Left renal cortex interstitium (tissue), 4 donors: ENCODE data around the gene POLD2. TPM values are rescaled to one million over a fixed set of nuclear protein-coding genes. Genes with fewer than 3 reads are reported as not detected.
A peak's percentile ranks its signal among the peaks of the same experiment; 100 is the strongest.

Source experiments
- DNase-seq, 4 donors: peaks; one replicate each; pipeline ENCODE4 v3.0.0-alpha.2; 2013; ENCODE audit warnings: low read depth in 4 of 4, low spot score in 2 of 4, missing footprints in 1 of 4
- polyA plus RNA-seq, 4 donors: library from polyadenylated mRNA; unstranded; fragments of 120-200 nt; gene quantifications; one replicate each; pipeline ENCODE4 v1.2.1, GENCODE V29; 2013; ENCODE audit not compliant: insufficient read length in 4 of 4

POLD2 gene
- polyA plus RNA-seq, 4 donors, result 100 to 136 (median 123) TPM

GRCh38 chr7:44152971-44153947, 29.9 kb upstream of the POLD2 start:
- DNase-seq, result no peak

- DNase-seq, result no peak
Observed at GRCh38 chr7:44151956-44152355, 28.6 kb upstream of the POLD2 start.

- no peak for DNase-seq
Observed at GRCh38 chr7:44150966-44151941, 27.9 kb upstream of the POLD2 start.

DNA sequence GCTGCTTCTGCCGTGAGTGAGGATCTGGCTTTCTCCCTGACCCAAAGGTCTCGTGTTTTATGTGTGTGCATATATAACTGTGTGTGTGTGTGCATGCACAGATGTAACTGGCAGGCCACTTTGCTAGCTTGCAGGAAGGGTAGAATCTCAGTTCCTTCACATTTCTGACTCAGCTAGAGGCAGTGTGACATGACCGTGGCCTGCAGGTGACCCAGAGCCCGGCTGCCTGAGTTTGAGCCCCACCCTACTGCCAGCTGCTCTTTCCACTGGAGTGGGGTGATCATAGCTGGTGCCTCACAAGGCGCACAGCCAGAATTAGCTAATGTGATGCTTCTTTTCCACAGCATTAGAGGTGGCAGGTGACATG, 27.1 kb upstream of the POLD2 start:
- no peak for DNase-seq

GRCh38 chr7:44149571-44150465, 26.5 kb upstream of the POLD2 start:
- no peak for DNase-seq

DNA sequence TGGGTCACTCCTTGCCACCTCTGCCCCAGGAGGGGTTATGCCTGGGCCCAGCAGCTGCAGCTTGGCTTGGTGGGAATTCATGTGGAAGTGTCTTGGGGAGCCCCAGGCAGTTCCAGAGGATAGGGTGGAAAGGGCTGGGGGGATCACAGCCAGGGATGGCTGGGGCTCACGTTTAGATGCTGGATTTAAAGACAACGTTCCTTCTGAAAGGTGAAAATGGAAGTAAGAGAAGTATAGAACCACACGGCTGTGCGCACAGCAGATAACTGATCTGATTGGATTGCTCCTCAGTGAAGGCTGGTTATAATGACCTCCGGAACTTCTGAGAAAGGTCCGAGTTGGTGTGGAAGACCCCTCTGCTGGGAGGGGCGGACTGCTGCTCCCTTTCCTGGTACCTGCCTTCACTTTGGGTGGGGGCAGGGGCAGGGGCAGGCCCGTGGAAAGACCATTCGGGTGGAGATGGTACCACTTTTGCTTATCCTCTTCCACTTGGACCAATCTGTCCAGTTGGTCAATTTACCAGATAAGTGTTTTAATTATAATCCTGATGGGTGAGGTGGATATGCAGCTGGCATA, 25.7 kb upstream of the POLD2 start:
- no peak for DNase-seq

GRCh38 chr7:44148166-44148565, 24.8 kb upstream of the POLD2 start:
- DNase-seq, result no peak

DNA sequence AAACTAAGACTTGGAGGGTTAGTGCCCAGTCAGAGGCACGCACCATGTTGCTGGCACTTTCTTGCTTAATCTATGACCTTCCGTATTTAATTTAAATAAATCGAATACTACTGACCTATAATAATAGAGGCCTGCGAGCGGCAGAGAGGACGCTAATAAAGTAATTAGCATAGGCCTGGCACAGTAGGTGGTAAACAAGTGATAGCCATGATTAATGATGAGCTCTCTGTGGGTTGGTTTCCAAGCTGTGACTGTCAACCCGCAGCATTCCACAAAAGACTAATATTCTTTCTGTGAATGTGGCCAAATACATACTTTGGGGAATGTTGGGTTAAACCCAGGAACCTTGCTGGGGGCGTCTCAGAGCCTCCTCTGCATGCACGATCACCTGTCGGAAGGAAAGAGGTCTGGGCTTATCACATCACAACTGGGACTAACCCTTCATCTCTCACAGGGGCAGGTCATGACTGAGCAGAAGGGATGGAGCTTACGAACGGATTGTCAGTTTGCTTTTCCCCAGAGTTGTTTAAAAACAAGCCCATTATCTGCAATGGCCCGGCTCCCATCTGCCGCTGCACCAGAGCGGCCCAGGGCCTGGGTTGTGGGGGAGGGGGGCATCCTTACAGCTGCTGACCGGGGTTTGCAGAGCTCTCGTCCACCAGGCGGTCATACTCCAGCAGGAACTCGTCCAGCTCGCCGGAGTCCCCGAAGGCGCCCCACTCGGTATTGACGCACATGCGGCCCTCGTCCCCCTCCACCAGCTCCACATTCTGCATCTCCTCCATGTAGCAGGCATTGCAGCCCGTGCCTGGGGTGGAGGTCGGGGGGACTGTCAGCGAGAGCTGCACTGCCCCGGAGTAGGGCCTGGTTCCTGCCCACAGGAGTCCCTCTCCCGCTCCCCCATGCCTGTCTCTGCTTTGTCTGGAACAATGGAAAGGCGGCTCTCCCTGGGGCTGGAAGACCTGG, 24.0 kb upstream of the POLD2 start:
- peak in 1 of 4 donors; percentile 54 for DNase-seq

GRCh38 chr7:44145969-44146911, 22.9 kb upstream of the POLD2 start:
- peak in 1 of 4 donors; percentile 48 for DNase-seq

- DNase-seq, result no peak
Observed at GRCh38 chr7:44145479-44145968, 22.2 kb upstream of the POLD2 start.

- DNase-seq, result no peak
Observed at GRCh38 chr7:44144968-44145478, 21.7 kb upstream of the POLD2 start.

GRCh38 chr7:44144426-44144967, 21.1 kb upstream of the POLD2 start:
- DNase-seq, result no peak

DNA sequence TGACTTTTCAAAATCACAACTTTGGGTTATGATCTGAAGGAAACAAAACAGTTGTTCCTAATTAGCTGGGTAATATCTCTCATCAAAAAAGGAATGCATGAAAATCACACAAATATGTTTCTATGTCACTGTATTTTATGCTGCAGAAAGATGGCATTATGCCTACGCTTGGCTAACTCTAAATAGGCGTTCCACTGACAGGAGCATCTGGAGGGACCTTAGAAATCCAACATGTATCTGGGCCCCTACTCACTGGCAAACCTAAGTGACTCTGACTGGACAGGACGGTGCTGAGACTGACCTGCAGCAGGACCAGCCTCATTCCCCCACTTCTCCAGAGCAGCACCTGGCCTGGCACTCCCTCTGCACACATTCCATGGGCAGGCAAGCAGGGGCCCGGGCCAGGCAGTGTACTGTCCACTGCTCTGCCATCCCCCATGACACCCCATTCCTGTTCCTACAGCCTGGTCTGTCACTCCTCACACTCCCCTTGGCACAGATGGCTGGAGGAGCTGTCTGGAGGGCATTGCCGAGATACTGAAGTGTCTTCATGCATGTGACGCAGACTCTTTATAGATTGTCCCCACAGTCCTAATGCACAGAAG, 20.4 kb upstream of the POLD2 start:
- no peak for DNase-seq

DNA sequence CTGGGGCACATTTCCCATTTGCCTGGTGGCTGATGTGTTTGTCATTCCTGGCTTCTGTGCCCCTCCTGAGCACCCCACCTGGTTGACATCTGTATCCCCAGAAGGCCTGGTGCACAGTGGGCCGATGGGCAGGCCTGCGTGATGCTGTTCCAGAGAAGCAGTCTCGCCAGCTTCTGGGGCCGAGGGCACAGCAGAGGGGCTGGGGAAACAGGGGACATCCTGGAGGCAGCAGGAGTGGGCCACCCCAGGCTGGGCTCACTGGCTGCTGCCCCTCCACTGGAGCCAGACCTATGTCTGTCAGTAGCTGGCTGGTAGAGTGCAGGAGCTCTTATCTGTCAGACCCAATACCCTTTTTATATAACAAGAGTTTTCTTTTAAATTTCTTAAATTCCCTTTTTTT, 18.7 kb upstream of the POLD2 start:
- no peak for DNase-seq

DNA sequence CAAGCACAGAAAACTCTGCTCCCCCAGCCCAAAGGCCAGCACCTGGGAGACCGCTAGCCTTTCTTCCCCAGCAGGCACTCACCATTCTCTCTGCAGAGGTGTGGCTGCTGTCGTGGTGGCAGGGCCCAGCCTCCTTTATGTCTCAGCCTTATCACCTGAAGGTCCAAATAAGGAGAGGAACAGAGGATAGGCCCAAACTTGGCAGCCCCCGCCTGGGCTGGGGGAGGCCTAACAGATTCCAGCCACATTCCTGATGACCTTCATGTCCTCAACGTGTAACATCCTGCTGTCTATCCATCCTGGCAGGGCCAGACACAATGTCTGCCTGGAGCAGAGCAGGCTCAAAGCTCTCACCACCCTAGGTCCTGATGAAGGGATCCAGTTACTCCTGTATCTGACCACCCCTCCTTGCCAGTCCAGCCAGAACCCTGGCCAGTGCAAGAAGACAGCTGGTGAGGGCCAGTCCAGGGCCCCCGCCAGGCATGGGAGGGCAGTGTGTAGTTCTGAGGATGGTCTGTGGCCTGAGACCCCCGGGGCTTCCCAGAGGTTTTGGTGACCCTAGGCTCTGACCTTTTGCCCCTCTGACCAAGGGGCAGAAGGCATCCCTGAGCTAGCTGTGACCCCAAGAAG, 18.0 kb upstream of the POLD2 start, which contains the start of gene MYL7:
Gene MYL7 (minus strand): TSS at position 112 of the 630 bp plus-strand sequence. CDS start 27 bp downstream, at position 85.
- no peak for DNase-seq

DNA sequence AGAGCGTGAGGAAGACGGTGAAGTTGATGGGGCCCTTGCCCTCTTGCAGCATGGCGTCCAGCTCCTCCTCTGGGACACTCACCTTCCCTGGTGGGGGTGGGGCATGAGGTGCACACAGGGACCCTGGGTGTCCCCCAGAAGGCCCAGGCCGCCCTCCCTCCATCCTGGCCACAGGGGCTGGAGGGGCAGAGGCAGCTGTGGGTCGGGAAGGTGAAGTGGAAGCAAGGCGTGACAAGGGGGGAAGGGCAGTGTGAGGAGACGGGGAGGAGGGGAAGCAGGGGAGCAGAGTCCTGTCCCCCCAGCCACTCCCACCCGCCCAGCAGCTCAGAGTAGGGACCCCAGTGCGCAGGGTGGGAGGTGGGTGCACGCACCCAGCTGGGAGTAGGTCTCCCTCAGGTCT, 17.0 kb upstream of the POLD2 start:
- DNase-seq, result no peak
